ENCODE results near the gene C5.

- TF ChIP-seq CTCF (IDR thresholded peaks at IDR 0.05) (no peak), USF1 (IDR thresholded peaks at IDR 0.05; ENCODE audit: borderline replicate concordance, low read depth) (no peak)
These were observed 147.2 kb downstream of the C5 start for GRCh38 chr9:120902569-120903535.

All from SK-N-SH (cell line).